A549 (cell line): Measurements from ENCODE around the gene LRRC1.

Source experiments
- CEBPB ChIP-seq, 2 experiments: fragments of >200 bp in 1 of 2; sonication (Bioruptor Twin) in 1 of 2; formaldehyde crosslinking in 1 of 2; IDR thresholded peaks; 2 replicates each; pipeline ENCODE4 v1.6.1; 2012 to 2016
- EP300 ChIP-seq, 2 experiments: fragments of >200 bp; sonication (Bioruptor Twin); formaldehyde crosslinking; IDR thresholded peaks; 2 replicates in 1 of 2; 3 replicates in 1 of 2; pipeline ENCODE4 v1.6.1; 2016 to 2017
- MAFK ChIP-seq: fragments of 450-650 bp; IDR thresholded peaks from 2 replicates; pipeline ENCODE4 v1.6.1; 2014; ENCODE audit not compliant: partially characterized antibody
- PHF8 ChIP-seq: fragments of 200-600 bp; sonication (generic); IDR thresholded peaks from 2 replicates; pipeline ENCODE4 v1.6.1; 2016; ENCODE audit warnings: low read depth, mild to moderate bottlenecking, antibody characterized with exemption, moderate library complexity, borderline replicate concordance
- POLR2A ChIP-seq: IDR thresholded peaks from 2 replicates; pipeline ENCODE4 v1.6.1; 2012; ENCODE audit warnings: mild to moderate bottlenecking, low read length
- POLR2AphosphoS2 ChIP-seq: conservative IDR thresholded peaks from 2 replicates; pipeline ENCODE4 v1.6.1; 2012; ENCODE audit warnings: low read length, improper control_type of control experiment, inconsistent platforms
- TF ChIP-seq, protein P1 (sequence below): fragments of >200 bp; sonication (Bioruptor Twin); formaldehyde crosslinking; IDR thresholded peaks from 3 replicates; pipeline ENCODE4 v1.5.1; 2016
- TF ChIP-seq, protein P2 (sequence below): fragments of 200-600 bp; sonication (generic); IDR thresholded peaks from 2 replicates; pipeline ENCODE4 v1.6.1; 2016; ENCODE audit warnings: antibody characterized with exemption, mild to moderate bottlenecking, moderate library complexity
- TF ChIP-seq, protein P3 (sequence below): fragments of 450-650 bp; IDR thresholded peaks from 2 replicates; pipeline ENCODE4 v1.6.1; 2014; ENCODE audit warnings: antibody characterized with exemption
- TF ChIP-seq, protein P4 (sequence below): fragments of 250-450 bp; sonication (Bioruptor Pico); IDR thresholded peaks from 2 replicates; pipeline ENCODE4 v1.5.0; 2021; ENCODE audit warnings: mild to moderate bottlenecking, moderate library complexity, borderline replicate concordance

DNA sequence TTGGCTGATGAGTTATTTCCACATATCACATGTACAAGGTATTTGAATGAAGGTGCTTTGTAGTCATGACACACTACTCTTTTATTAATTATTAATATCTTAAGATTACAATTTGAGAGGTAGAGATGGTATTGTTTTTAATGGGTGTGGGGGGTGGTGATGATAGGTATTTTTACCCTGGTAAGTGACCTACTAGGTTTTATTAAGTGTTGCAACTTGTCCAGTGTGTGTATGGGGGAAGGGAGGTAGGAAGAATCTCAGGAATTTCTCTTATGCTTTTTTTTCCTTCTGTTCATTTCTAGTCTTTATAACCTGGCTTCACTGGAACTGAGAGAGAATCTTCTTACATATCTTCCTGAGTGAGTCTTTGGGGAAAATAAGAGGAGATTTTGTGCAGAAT lies 101.4 kb downstream of the LRRC1 start:
- TF ChIP-seq, protein P1, sequence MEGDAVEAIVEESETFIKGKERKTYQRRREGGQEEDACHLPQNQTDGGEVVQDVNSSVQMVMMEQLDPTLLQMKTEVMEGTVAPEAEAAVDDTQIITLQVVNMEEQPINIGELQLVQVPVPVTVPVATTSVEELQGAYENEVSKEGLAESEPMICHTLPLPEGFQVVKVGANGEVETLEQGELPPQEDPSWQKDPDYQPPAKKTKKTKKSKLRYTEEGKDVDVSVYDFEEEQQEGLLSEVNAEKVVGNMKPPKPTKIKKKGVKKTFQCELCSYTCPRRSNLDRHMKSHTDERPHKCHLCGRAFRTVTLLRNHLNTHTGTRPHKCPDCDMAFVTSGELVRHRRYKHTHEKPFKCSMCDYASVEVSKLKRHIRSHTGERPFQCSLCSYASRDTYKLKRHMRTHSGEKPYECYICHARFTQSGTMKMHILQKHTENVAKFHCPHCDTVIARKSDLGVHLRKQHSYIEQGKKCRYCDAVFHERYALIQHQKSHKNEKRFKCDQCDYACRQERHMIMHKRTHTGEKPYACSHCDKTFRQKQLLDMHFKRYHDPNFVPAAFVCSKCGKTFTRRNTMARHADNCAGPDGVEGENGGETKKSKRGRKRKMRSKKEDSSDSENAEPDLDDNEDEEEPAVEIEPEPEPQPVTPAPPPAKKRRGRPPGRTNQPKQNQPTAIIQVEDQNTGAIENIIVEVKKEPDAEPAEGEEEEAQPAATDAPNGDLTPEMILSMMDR: no peak
- TF ChIP-seq, protein P2, sequence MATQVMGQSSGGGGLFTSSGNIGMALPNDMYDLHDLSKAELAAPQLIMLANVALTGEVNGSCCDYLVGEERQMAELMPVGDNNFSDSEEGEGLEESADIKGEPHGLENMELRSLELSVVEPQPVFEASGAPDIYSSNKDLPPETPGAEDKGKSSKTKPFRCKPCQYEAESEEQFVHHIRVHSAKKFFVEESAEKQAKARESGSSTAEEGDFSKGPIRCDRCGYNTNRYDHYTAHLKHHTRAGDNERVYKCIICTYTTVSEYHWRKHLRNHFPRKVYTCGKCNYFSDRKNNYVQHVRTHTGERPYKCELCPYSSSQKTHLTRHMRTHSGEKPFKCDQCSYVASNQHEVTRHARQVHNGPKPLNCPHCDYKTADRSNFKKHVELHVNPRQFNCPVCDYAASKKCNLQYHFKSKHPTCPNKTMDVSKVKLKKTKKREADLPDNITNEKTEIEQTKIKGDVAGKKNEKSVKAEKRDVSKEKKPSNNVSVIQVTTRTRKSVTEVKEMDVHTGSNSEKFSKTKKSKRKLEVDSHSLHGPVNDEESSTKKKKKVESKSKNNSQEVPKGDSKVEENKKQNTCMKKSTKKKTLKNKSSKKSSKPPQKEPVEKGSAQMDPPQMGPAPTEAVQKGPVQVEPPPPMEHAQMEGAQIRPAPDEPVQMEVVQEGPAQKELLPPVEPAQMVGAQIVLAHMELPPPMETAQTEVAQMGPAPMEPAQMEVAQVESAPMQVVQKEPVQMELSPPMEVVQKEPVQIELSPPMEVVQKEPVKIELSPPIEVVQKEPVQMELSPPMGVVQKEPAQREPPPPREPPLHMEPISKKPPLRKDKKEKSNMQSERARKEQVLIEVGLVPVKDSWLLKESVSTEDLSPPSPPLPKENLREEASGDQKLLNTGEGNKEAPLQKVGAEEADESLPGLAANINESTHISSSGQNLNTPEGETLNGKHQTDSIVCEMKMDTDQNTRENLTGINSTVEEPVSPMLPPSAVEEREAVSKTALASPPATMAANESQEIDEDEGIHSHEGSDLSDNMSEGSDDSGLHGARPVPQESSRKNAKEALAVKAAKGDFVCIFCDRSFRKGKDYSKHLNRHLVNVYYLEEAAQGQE: no peak
- TF ChIP-seq POLR2A (no peak), CEBPB (IDR thresholded peaks at IDR 0.05) (peak in 1 of 2 experiments; percentile 27; a peak in 1 of 4 replicates), POLR2AphosphoS2 (no peak), MAFK (no peak), EP300 (IDR thresholded peaks at IDR 0.05) (no peak), PHF8 (no peak)
- TF ChIP-seq, protein P3, sequence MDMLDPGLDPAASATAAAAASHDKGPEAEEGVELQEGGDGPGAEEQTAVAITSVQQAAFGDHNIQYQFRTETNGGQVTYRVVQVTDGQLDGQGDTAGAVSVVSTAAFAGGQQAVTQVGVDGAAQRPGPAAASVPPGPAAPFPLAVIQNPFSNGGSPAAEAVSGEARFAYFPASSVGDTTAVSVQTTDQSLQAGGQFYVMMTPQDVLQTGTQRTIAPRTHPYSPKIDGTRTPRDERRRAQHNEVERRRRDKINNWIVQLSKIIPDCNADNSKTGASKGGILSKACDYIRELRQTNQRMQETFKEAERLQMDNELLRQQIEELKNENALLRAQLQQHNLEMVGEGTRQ: no peak
- TF ChIP-seq, protein P4, sequence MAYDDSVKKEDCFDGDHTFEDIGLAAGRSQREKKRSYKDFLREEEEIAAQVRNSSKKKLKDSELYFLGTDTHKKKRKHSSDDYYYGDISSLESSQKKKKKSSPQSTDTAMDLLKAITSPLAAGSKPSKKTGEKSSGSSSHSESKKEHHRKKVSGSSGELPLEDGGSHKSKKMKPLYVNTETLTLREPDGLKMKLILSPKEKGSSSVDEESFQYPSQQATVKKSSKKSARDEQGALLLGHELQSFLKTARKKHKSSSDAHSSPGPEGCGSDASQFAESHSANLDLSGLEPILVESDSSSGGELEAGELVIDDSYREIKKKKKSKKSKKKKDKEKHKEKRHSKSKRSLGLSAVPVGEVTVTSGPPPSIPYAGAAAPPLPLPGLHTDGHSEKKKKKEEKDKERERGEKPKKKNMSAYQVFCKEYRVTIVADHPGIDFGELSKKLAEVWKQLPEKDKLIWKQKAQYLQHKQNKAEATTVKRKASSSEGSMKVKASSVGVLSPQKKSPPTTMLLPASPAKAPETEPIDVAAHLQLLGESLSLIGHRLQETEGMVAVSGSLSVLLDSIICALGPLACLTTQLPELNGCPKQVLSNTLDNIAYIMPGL: no peak
